Left ventricle myocardium superior (tissue), 1 donor: ENCODE measurements around the gene JAML. TPM values are rescaled to one million over a fixed set of nuclear protein-coding genes. Genes with fewer than 3 reads are reported as not detected.
"Not testable (repeated sequence)": the region's sequence is repeated elsewhere in the genome, so short reads cannot be mapped to it uniquely, and the experiment has no call there.

ENCODE experiments used
- ATAC-seq: fragments of 200-7000 bp; cut with Tn5 transposase; one replicate; pipeline ENCODE4 v1.9.1; 2020; ENCODE audit warnings: mild to moderate bottlenecking, moderate library complexity
- DNase-seq: peaks from one replicate; pipeline ENCODE4 v3.0.0-alpha.2; 2020
- intact Hi-C: fragments of 100-400 bp; cut with micrococcal nuclease; formaldehyde crosslinking; loops from one replicate; pipeline ENCODE4 v1.11.0; 2022
- total RNA-seq: library from RNA; stranded (reverse); fragmentation: NEBNext Ultra II Directional; extraction: Animal tissue kit (Norgen Biotek cat#: 25700); gene quantifications from one replicate; pipeline ENCODE4 v1.2.1, GENCODE V29; 2021
- donor health status: DM: no; HTN: yes; CAD: no; lungs with severe emphysema.

Gene JAML
- total RNA-seq, 1 donor from 2014 or later, result 4.5 TPM

DNA sequence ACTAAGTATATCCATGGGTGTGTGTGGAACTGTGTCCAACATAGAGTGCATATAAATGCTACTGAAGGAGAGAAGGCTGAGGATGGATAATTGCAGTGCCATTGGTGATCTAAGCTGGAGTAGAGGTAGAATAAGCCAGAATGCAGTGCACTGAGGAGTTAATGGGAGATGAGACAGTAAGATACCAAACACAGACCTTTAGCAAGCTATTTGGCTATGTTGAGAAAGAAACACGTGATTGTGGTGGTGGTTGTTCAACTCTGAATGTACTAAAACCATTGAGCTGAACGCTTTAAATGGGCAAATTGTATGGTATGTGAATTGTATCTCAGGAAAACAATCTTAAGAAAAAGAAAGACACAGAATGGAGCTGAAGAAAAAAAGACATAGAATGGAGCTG, 22.8 kb downstream of the JAML start:
- ATAC-seq (no peak), DNase-seq (no peak)
- intact Hi-C loops, result loop anchor here (10.0 kb wide), 1 partner anchor 143 kb away; the partner anchor contains the start of genes CD3D and CD3G

DNA sequence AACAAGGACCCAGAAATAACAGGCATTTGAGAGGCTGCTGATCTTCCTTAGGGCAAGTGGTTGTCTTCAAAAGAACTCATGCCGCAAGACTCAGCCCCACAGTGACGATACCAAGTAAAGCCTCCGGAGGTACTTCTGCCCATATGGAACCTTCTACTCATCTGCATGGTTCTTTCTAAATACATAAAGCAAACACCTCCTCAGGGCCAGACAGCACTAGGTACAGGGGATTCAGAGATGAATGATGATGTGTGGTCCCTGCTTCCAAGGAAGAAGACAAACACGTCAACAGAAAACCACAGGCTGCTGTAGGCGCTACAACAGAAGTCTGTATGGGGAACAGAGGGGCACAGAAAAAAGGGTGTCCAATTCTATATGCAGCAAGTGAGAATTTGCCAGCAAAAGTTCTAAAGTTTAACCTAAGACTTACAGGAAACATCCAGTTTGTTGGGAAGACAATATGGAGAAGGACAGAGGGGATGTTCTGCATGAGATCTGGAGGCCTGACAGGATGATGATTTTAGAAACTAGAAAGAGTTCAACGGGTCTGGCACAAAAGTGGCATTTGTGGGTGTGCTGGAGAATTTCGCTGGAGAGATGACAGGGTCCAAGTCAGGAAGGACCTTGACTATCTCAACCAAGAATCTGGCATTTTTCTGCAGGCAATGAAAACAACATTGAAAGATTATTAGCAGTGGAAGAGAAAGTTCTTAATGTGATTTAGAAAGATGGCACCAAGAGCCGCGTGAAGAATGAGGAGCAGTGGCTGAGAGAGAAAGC, 23.7 kb downstream of the JAML start:
- ATAC-seq, result no peak
- intact Hi-C loops, result loop anchor here (10.0 kb wide), 1 partner anchor 144 kb away; the partner anchor contains the start of genes CD3D and CD3G
- DNase-seq, result no peak

DNA sequence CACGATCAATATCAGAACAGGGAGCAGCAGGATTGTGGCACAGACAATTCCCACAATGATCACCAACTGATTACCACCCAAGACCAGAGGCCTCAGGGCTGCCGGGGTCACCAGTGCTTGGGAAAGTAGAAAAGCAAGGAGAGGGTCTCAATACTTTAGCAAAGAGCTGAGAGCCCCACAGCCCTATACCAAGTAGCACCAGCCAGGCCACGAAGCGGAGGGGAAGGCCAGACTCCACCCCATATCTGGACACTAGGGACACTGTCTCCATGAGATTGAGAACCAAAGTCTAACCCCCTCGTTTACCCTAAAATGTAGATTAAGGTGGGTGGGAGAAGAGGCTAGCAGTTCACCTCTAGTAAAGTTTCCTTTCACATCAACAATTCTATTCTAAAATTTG, 24.3 kb downstream of the JAML start:
- intact Hi-C loops, result loop anchor here (10.0 kb wide), 1 partner anchor 144 kb away; the partner anchor contains the start of genes CD3D and CD3G
- ATAC-seq, result no peak
- DNase-seq, result no peak

DNA sequence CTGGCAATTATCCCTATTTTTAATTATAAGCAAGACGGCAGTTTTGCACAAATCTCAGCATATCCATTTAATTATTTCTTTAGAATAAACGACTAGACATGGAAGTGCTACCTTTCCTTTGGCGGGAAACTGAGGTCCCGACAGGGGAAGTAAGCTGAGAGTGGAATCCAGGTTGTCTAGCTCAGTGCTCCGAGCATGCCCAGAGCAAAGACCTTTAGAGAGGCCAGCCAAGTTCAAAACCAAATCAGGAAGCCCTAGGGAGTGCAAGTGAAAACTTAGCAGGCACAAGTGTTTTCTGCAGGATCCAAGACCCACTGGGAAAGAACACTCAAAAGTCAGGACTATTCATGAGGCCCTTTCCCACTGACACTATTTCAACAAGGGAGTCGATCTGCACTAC, 25.7 kb downstream of the JAML start:
- intact Hi-C loops, result loop anchor here (2.0 kb wide), 1 partner anchor 92 kb away; no protein-coding TSS in a partner anchor
- DNase-seq, result no peak
- ATAC-seq, result no peak

DNA sequence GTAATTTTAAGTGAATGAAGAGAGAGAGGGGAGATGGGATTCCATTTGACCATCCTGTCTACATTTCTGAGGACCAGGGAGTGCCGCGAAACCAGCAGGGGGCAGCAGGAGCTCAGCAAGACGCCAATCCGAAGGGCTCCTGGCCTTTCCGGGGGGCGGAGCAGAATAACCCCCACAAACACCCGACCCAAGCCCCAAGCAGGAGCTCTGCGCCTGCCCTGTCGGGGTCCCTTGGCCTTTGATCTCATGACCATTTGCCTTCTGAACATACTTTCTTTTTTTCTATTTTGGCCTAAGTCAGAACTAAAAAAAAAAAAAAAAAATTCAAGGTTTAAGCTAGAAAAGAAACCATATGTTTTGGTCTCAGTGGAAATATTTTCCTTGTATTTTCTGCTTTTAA, 26.4 kb downstream of the JAML start:
- intact Hi-C loops, result loop anchor here (2.0 kb wide), 1 partner anchor 92 kb away; no protein-coding TSS in a partner anchor
- peak; percentile 89 for DNase-seq
- peak; percentile 47 for ATAC-seq

DNA sequence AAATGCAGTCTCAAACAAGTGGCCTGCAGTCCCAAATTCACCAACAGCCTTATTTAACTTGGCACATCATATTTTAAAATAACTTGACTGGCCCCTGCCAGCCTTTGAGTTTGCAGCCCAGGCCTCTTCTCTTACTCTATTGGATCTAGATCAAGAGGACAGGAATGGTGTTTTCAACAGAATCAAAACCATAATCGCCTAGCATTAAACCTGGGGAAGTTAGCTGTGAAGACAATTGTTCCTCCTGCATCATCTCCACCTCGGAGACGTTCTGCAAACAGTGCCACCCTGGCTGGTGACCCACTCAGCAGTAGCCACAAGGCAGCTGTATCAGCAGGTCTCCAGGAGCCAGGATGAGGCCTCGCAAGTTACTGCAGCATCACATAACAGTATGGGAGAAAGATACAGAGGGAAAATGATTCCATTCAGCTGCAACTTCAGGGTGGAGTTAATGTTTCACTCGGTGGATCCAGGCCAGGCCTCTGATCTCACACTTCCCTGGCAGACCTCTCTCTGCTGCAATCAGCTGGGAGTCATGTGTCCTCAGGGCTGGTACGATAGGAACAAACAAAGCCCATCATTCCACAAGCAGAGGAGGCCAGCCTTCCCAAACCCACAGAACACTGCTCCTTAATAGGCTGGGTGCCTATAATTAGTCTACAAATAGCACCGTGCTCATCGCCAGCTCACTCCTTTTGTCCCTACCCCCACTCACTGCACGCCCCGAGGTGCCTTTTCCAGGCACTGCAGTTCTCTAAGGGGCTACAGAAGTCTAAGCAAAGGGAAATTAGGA, 29.8 kb downstream of the JAML start:
- peak; percentile 98 for ATAC-seq
- intact Hi-C loops, result no loop called here
- peak; percentile 86 for DNase-seq

DNA sequence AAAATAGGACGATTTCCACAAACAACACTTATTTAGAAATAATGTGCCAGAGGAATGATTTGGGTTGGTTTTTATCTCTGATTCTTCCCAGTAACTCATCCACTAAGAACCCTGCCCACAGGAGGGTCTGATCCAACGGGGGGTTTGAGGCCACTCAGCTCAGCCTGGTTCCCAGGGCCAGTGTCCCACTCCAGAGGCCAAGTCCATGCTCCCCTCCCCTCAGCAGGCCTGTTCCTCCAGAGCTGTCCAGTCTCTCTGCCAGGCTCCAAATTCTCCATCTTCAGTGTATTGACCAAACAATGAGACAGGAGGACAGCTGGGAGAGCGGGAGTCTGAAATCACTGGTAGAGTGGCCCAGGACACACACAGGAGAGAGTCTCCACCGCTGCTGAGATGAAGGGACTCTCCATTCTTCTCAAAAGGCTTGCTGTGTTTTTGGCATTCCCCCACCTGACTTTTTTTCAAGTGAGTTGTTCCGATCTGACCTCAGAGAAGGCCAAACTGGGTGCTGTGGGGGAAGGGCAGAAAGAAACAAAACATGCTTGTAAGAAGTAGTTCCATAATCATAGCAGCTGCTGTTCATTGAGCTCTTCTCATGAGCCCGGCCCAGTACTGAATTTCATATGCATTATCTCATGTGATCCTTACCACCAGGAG, 30.8 kb downstream of the JAML start:
- DNase-seq, result no peak
- no peak for ATAC-seq
- intact Hi-C loops, result no loop called here

DNA sequence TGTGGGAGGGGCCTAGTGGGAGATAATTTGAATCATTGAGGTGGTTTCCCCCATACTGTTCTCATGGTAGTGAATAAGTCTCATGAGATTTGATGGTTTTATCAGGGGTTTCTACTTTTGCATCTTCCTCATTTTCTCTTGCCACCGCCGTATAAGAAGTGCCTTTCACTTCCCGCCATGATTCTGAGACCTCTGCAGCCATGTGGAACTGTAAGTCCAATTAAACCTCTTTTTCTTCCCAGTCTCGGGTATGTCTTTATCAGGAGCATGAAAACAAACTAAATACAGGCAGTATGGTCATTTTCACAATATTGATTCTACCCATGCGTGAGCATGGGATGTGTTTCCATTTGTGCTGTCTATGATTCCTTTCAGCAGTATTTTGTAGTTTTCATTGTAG, 32.0 kb downstream of the JAML start:
- intact Hi-C loops, ATAC-seq, DNase-seq: not testable (repeated sequence)

DNA sequence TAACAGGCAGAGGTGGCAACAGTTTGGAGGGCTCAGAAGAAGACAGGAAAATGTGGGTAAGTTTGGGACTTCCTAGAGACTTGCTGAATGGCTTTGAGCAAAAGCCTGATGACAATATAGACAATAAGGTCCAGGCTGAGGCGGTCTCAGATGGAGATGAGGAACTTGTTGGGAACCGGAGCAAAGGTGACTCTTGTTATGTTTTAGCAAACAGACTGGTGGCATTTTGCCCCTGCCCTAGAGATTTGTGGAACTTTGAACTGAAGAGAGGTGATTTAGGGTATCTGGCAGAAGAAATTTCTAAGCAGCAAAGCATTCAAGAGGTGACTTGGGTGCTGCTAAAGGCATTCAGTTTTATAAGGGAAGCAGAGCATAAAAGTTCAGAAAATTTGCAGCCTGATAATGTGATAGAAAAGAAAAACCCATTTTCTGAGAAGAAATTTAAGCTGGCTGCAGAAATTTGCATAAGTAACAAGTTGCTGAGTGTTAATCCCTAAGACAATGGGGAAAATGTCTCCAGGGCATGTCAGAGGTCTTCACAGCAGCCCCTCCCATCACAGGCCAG, 33.8 kb downstream of the JAML start:
- ATAC-seq, intact Hi-C loops, DNase-seq: not testable (repeated sequence)

DNA sequence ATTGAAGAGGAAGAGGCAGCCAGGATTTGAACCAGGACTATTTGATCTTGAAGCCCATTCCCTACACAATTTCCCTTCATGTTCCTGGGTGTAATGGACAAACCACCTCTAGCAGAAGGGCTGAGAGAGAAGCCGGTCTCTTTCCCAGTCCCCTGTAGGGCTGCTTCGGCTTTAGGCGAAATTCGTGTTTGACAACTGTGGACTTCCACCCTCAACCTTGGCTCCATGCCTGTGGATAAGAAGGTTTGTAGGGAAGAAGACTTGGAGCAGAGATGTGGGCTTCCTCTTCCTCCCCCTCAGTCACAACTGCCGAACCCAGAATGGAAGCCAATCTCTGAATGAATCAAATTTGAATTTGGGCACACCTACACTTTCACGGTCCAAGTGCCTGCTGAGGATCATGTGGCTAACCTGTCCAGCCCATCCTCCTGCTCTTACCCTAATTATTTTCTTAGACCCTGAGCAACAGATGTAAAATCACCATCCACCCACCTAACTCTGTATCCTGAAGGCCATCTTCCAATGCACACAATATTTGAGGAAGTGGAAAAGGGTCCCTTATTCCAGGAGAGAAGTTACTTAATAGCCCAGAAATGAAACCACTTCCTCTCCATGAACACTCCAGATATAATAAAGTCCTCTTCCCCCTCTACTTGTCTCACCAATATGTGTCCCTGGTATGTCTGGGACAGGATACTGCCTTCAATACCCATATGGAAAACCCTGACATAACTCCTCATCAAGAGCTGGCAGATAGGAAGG, 38.3 kb downstream of the JAML start:
- DNase-seq (no peak), ATAC-seq (no peak)
- intact Hi-C loops, result no loop called here

DNA sequence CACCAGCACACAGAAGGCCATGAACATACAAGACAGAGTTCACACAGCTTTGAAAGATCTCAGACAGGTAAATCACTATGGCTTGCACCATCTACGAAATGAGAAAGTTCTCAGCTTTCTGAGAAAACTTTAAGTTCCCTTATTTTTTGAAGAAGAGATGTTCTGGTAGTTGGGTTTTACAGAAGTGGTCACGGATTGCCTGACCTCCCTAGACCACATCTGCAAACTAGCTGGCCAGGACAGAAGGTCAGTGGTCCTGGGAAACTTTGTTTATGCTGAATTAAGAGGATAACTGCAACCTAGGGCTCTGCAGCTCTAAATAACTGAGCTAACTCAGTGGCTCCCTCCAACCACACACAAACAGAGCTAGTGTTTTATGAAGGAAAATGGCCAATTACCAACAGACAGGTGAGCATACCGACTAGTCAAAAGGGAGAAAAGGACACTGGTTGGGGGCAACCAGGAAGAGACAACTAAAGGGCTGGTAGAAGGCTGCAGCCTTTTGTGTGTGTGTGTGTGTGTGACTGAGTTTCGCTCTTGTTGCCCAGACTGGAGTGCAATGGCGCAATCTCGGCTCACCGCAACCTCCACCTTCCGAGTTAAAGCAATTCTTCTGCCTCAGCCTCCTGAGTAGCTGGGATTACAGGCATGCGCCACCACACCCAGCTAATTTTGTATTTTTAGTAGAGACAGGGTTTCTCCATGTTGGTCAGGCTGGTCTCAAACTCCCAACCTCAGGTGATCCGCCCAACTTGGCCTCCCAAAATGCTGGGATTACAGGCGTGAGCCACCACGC, 39.8 kb downstream of the JAML start:
- no peak for DNase-seq
- no peak for ATAC-seq
- intact Hi-C loops, result no loop called here

DNA sequence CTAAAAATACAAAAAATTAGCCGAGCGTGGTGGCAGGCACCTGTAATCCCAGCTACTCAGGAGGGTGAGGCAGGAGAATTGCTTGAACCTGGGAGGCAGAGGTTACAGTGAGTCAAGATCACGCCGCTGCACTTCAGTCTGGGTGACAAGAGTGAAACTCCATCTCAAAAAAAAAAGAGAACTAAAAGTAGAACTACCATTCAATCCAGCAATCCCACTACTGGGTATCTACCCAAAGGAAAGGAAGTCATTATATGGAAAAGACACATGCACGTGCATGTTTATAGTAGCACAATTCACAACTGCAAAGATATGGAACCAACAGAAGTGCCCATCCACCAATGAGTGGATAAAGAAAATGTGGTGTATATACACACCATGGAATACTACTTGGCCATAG, 41.1 kb downstream of the JAML start:
- DNase-seq, ATAC-seq, intact Hi-C loops: not testable (repeated sequence)

DNA sequence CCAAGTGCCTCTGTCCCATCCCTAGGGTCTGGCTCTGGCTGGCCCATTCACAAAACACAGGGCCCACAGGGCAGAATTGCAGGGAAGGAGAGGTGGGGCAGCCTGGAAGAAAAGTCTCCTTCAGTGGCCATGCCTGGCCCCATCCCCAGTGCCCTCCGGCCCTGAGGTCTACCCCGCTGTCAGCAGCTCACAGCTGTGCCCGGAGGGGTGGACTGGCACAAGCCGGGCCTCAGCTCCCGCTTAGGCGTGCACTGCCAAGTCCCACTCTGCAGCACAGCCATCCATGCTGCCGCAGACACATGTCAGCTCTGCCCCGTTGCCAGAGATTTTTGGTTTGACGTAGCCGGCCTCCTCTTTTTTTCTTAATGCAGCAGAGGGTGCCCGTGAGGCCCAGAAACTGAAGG, 44.5 kb downstream of the JAML start:
- DNase-seq (peak; percentile 92), ATAC-seq (peak; percentile 98)
- intact Hi-C loops, result no loop called here

DNA sequence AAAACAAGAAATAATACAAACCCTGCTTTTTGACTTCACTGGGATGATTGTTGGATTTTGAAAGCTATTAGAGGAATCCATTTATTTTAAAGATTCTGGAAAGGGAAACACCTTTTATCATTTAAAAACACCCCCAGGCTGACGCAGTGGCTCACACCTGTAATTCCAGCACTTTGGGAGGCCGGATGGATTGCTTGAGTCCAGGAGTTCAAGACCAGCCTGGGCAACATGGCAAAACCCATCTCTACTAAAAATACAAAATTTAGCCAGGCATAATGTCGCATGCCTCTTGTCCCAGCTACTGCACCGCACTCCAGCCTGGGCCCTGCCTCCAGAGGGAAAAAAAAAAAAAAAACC, 48.1 kb downstream of the JAML start:
- no peak for ATAC-seq
- DNase-seq, result no peak
- intact Hi-C loops, result no loop called here

DNA sequence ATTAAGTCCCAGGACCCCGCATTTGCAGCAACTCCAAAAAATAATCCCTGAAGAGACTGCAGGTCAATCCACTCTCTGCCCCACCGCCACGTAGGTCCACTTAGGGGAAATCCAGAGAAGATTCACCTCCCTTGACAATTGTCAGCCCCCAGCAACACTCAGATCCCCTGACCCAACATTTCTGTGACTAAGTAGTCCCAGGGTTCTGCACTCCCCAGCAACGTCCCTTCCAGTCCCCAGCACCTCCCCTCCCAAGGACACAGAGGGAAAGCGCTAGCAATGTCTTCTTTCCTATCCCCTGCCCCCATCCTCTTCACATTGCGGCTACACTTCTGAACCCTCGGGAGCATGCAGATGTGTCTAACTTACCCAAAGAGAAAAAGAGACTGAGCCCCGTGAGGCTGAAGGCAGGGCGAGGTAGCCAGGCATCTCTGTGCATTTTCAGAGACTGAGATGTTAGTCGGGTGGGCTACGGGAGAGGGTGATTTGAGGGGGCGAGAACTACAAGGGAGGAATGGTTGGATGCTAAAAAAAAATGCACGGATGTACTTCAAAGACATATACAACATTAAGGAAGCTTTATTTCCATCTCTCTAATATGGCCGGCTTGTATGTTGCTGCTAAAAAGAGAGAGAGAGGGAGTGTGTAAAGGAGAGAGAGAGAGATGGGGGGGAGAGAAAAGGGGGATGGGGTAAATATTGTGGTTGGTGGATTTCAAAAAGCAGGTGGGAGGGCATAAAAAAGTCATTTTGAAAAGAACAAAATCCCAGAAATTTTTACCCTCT, 48.6 kb downstream of the JAML start, which contains the start of gene SCN2B:
SCN2B (minus strand) TSS at position 647 of the 785 bp plus-strand sequence; CDS start at position 439, 208 bp downstream.
- ATAC-seq (peak; percentile 52), DNase-seq (no peak)
- intact Hi-C loops, result no loop called here

DNA sequence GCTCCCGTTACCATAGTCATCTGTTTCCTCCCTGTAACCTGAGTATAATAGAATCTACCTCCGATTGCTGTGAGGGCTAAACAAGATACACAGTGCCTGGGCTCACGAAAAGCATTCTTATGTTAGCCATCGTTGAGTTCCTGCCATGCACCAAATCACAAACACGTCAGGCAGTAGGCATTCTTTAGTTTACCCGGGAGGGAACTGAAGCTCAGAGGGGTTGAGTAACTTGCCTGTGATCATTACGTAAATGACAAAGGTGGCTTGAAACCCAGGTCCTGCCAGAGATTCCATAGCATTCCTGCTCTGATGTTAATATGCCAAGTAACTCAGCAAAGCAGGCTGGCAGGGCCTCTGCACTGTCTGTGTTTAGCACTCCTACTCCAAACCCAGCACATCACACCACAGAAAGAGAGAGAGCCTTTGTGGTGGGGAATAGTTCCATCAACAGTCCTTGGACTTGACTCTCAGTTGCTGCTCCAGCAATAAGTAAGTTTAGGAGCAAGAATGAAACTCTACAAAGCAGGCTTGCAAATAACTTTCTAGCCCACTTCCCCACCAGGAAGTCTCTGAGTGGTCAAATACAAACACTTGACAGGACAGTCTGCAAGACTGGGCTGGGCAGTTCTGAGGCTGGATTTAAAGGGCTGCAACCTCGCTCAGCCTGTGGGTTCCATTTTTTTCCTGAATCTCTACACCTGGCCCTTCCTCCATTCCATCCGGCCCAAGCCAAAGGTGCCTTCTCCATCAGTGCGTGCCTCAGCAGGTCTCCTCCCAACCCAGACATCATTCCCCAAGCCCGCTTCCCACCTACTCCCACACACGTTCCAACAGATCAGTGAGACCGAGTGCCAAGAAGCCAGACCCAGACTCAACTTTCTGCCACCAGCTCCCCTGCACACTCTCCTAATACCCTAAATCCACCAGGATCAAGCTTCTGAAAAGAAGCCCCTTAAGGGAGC, 49.5 kb downstream of the JAML start:
- intact Hi-C loops, result no loop called here
- peak; percentile 58 for DNase-seq
- peak; percentile 75 for ATAC-seq
